H9 (cell line): Measurements from ENCODE around the gene DMTF1. TPM values are rescaled to one million over a fixed set of nuclear protein-coding genes. Genes with fewer than 3 reads are reported as not detected.

Experiments used
- DNase-seq: peaks from one replicate; pipeline ENCODE4 v3.0.0-alpha.2; 2017
- H2AFZ ChIP-seq: one replicate; pipeline ENCODE4 v1.6.1; 2013; ENCODE audit warnings: mild to moderate bottlenecking, low read length, control low read depth, moderate library complexity
- H2AK5ac ChIP-seq: 2 replicates; pipeline ENCODE4 v1.6.1; 2013; ENCODE audit warnings: low read length, control low read depth, mixed read lengths; ENCODE audit not compliant: insufficient read length
- H2BK120ac ChIP-seq: one replicate; pipeline ENCODE4 v1.6.1; 2013; ENCODE audit warnings: low read depth, mild to moderate bottlenecking, low read length, control low read depth, inconsistent platforms; ENCODE audit not compliant: poor library complexity, severe bottlenecking
- H2BK12ac ChIP-seq: 2 replicates; pipeline ENCODE4 v1.6.1; 2013; ENCODE audit warnings: low read length, control low read depth, mixed read lengths, low read depth; ENCODE audit not compliant: insufficient read length
- H2BK15ac ChIP-seq: 2 replicates; pipeline ENCODE4 v1.6.1; 2013; ENCODE audit warnings: low read depth, low read length, control low read depth
- H2BK20ac ChIP-seq: one replicate; pipeline ENCODE4 v1.6.1; 2013; ENCODE audit warnings: low read depth, mild to moderate bottlenecking, low read length, control low read depth, inconsistent platforms; ENCODE audit not compliant: poor library complexity, severe bottlenecking
- H2BK5ac ChIP-seq: 2 replicates; pipeline ENCODE4 v1.6.1; 2013; ENCODE audit warnings: low read length, control low read depth, mixed read lengths; ENCODE audit not compliant: insufficient read length
- H3K14ac ChIP-seq: 2 replicates; pipeline ENCODE4 v1.6.1; 2013; ENCODE audit warnings: low read length, control low read depth; ENCODE audit not compliant: insufficient read depth
- H3K18ac ChIP-seq: 2 replicates; pipeline ENCODE4 v1.6.1; 2013; ENCODE audit warnings: low read depth, mild to moderate bottlenecking, mixed read lengths, low read length, control low read depth; ENCODE audit not compliant: insufficient read length
- H3K23ac ChIP-seq: 2 replicates; pipeline ENCODE4 v1.6.1; 2013; ENCODE audit warnings: low read length, control low read depth, mixed read lengths, low read depth; ENCODE audit not compliant: insufficient read length
- H3K23me2 ChIP-seq: 2 replicates; pipeline ENCODE4 v1.6.1; 2013; ENCODE audit warnings: low read depth, mild to moderate bottlenecking, mixed read lengths, low read length, control low read depth; ENCODE audit not compliant: insufficient read length, poor library complexity, severe bottlenecking
- H3K27ac ChIP-seq: 2 replicates; pipeline ENCODE4 v1.5.1; 2013; ENCODE audit warnings: low read length, control low read depth, mixed read lengths, low read depth; ENCODE audit not compliant: insufficient read length
- H3K27me3 ChIP-seq: 2 replicates; pipeline ENCODE4 v1.6.1; 2013; ENCODE audit warnings: low read length, control low read depth, inconsistent platforms; ENCODE audit not compliant: insufficient read depth
- H3K4ac ChIP-seq: 2 replicates; pipeline ENCODE4 v1.6.1; 2013; ENCODE audit warnings: low read depth, mild to moderate bottlenecking, control low read depth, inconsistent platforms, low read length, moderate library complexity
- H3K4me1 ChIP-seq: 2 replicates; pipeline ENCODE4 v1.6.1; 2013; ENCODE audit warnings: low read length, control low read depth, inconsistent platforms; ENCODE audit not compliant: insufficient read depth
- H3K4me2 ChIP-seq: 2 replicates; pipeline ENCODE4 v1.6.1; 2013; ENCODE audit warnings: low read length, control low read depth, mixed read lengths; ENCODE audit not compliant: insufficient read length, insufficient read depth
- H3K56ac ChIP-seq: 2 replicates; pipeline ENCODE4 v1.6.1; 2013; ENCODE audit warnings: low read depth, mild to moderate bottlenecking, mixed read lengths, low read length, control low read depth; ENCODE audit not compliant: insufficient read length
- H3K79me1 ChIP-seq: 2 replicates; pipeline ENCODE4 v1.6.1; 2013; ENCODE audit warnings: low read depth, mild to moderate bottlenecking, moderate library complexity, low read length, control low read depth, inconsistent platforms; ENCODE audit not compliant: insufficient read depth, poor library complexity, severe bottlenecking
- H3K79me2 ChIP-seq: 2 replicates; pipeline ENCODE4 v1.6.1; 2013; ENCODE audit warnings: low read length, control low read depth, inconsistent platforms; ENCODE audit not compliant: insufficient read depth
- H3K9ac ChIP-seq: 2 replicates; pipeline ENCODE4 v1.6.1; 2013; ENCODE audit warnings: low read length, control low read depth, mixed read lengths; ENCODE audit not compliant: insufficient read length; ENCODE audit errors: extremely low read depth
- H3K9me3 ChIP-seq: one replicate; pipeline ENCODE4 v1.6.1; 2013; ENCODE audit warnings: low read depth, low read length, inconsistent platforms; ENCODE audit not compliant: control insufficient read depth
- H3T11ph ChIP-seq: one replicate; pipeline ENCODE4 v1.6.1; 2013; ENCODE audit warnings: mild to moderate bottlenecking, low read length, control low read depth, inconsistent platforms
- H4K20me1 ChIP-seq: one replicate; pipeline ENCODE4 v1.6.1; 2013; ENCODE audit not compliant: control insufficient read depth, insufficient read length, insufficient read depth
- H4K5ac ChIP-seq: 2 replicates; pipeline ENCODE4 v1.6.1; 2013; ENCODE audit warnings: low read depth, mild to moderate bottlenecking, mixed read lengths, low read length, control low read depth; ENCODE audit not compliant: insufficient read length
- H4K8ac ChIP-seq: replicated peaks from 2 replicates; pipeline ENCODE4 v1.6.1; 2013; ENCODE audit warnings: low read length, control low read depth, mixed read lengths, low read depth; ENCODE audit not compliant: insufficient read length
- H4K91ac ChIP-seq: 2 replicates; pipeline ENCODE4 v1.6.1; 2013; ENCODE audit warnings: low read depth, mild to moderate bottlenecking, moderate library complexity, mixed read lengths, low read length, control low read depth; ENCODE audit not compliant: insufficient read length
- H3K27ac Mint-ChIP-seq, 3 experiments: 2 replicates in 2 of 3; 3 replicates in 1 of 3; pipeline ENCODE4 v1.8.0; 2020 to 2021; ENCODE audit warnings: mixed read lengths in 3 of 3, mild to moderate bottlenecking in 1 of 3, moderate library complexity in 1 of 3
- H3K27me3 Mint-ChIP-seq: 2 replicates; pipeline ENCODE4 v1.8.0; 2021; ENCODE audit warnings: low read depth, mild to moderate bottlenecking, moderate library complexity, mixed read lengths
- H3K36me3 Mint-ChIP-seq, 3 experiments: 2 replicates in 2 of 3; 3 replicates in 1 of 3; pipeline ENCODE4 v1.8.0; 2020 to 2021; ENCODE audit warnings: low read depth in 3 of 3, mixed read lengths in 3 of 3; ENCODE audit not compliant: insufficient read depth in 1 of 3
- H3K4me1 Mint-ChIP-seq, 2 experiments: 2 replicates each; pipeline ENCODE4 v1.8.0; 2020; ENCODE audit warnings: mixed read lengths in 2 of 2
- H3K4me3 Mint-ChIP-seq, 2 experiments: 2 replicates in 1 of 2; 3 replicates in 1 of 2; pipeline ENCODE4 v1.8.0; 2020 to 2021; ENCODE audit warnings: mild to moderate bottlenecking in 2 of 2, mixed read lengths in 2 of 2, moderate library complexity in 1 of 2
- H3K9me3 Mint-ChIP-seq, 2 experiments: 2 replicates in 1 of 2; 3 replicates in 1 of 2; pipeline ENCODE4 v1.8.0; 2020; ENCODE audit warnings: mild to moderate bottlenecking in 2 of 2, mixed read lengths in 2 of 2, moderate library complexity in 1 of 2
- WGBS: extraction: QIAGEN DNeasy Blood & Tissue Kit; methylation state at CpG from one replicate; pipeline ENCODE4 v1.1.7; 2013; ENCODE audit warnings: missing lambda C conversion rate, low lambda C conversion rate, mixed read lengths; ENCODE audit not compliant: insufficient read length; ENCODE audit errors: extremely low coverage; 5-methylcytosine and 5-hydroxymethylcytosine counted together
- total RNA-seq: library from RNA; stranded (reverse); gene quantifications from 2 replicates; pipeline ENCODE4 v1.2.1, GENCODE V29; 2021
- TF ChIP-seq, protein P1 (sequence below): fragments of 200-600 bp; sonication (generic); conservative IDR thresholded peaks from 3 replicates; pipeline ENCODE4 v1.8.0; 2021; ENCODE audit warnings: antibody characterized with exemption, mild to moderate bottlenecking

The DMTF1 gene
- total RNA-seq, 1 experiment from 2014 or later: 111 TPM

DNA sequence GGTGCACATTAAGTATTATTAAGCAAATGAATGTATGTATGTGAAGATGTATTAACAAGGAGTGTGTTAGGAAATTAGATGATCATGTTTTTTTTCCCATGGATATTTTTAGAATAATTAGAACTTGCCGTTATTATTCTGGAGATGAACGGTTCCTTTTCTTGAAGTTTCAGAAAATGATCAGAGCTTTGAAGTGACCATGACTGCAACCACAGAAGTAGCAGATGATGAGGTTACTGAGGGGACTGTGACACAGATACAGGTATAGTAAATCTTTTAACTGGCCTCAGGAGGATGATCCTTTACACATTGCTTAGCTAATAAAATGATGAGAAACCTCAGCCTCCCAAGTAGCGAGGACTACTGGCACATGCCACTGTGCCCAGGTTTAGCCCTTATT, 18.6 kb downstream of the DMTF1 start:
- Histone ChIP-seq H2BK20ac (no peak overlapping the region), H3K23me2 (no peaks in the 10 kb centered on the region), H3K79me2 (no peaks in the 10 kb centered on the region), H3K14ac (no peak overlapping the region), H2BK15ac (no peak overlapping the region), H4K20me1 (no peaks in the 10 kb centered on the region), H2BK120ac (no peak overlapping the region), H2AFZ (no peak overlapping the region), H3K27ac (no peak overlapping the region), H4K5ac (no peak overlapping the region), H3K18ac (no peak overlapping the region), H4K8ac (no peak overlapping the region), H3K56ac (no peak overlapping the region), H3K23ac (no peak overlapping the region), H4K91ac (no peak overlapping the region), H2AK5ac (no peak overlapping the region), H3K27me3 (no peaks in the 10 kb centered on the region; the same call in 1 of the 2 replicates), H3K4ac (no peak overlapping the region), H3K4me2 (no peak overlapping the region), H3K9ac (no peak overlapping the region), H3K79me1 (peaks cover 2% of the 10 kb centered on the region), H2BK5ac (no peak overlapping the region), H3K4me1 (no peaks in the 10 kb centered on the region), H2BK12ac (no peak overlapping the region), H3K9me3 (no peaks in the 10 kb centered on the region), H3T11ph (no peak overlapping the region)
- no CpG with 5 or more reads among the region's 3 CpGs for WGBS
- H3K4me1 Mint-ChIP-seq: no peaks in the 10 kb centered on the region
- no peak overlapping the region for H3K4me3 Mint-ChIP-seq
- TF ChIP-seq, protein P1, sequence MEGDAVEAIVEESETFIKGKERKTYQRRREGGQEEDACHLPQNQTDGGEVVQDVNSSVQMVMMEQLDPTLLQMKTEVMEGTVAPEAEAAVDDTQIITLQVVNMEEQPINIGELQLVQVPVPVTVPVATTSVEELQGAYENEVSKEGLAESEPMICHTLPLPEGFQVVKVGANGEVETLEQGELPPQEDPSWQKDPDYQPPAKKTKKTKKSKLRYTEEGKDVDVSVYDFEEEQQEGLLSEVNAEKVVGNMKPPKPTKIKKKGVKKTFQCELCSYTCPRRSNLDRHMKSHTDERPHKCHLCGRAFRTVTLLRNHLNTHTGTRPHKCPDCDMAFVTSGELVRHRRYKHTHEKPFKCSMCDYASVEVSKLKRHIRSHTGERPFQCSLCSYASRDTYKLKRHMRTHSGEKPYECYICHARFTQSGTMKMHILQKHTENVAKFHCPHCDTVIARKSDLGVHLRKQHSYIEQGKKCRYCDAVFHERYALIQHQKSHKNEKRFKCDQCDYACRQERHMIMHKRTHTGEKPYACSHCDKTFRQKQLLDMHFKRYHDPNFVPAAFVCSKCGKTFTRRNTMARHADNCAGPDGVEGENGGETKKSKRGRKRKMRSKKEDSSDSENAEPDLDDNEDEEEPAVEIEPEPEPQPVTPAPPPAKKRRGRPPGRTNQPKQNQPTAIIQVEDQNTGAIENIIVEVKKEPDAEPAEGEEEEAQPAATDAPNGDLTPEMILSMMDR: no peak
- H3K27ac Mint-ChIP-seq: no peak overlapping the region
- peaks cover 42 to 87% (median 82%) of the 10 kb centered on the region in 3 experiments for H3K36me3 Mint-ChIP-seq
- H3K27me3 Mint-ChIP-seq: no peaks in the 10 kb centered on the region
- no peaks in the 10 kb centered on the region for H3K9me3 Mint-ChIP-seq
- DNase-seq: no peak
